CD14-positive monocyte (primary cell): ENCODE data around the gene MLYCD. TPM values are rescaled to one million over a fixed set of nuclear protein-coding genes. Genes with fewer than 3 reads are reported as not detected.

Source experiments
- DNase-seq, 3 donors: peaks; one replicate each; pipeline ENCODE4 v3.0.0-alpha.2; 2011 to 2022
- H2AFZ ChIP-seq: 2 replicates; pipeline ENCODE4 v1.6.0; 2012; ENCODE audit warnings: mild to moderate bottlenecking, low read depth, low read length, inconsistent platforms; ENCODE audit not compliant: insufficient read depth, poor library complexity, severe bottlenecking
- H3K27ac ChIP-seq, 2 donors: 1 replicate in 1 of 2; 2 replicates in 1 of 2; pipeline ENCODE4 v1.5.1; 2012 to 2013; ENCODE audit warnings: low read length in 2 of 2, control low read depth in 1 of 2, inconsistent platforms in 1 of 2, low read depth in 1 of 2, mild to moderate bottlenecking in 1 of 2
- H3K27me3 ChIP-seq, 2 donors: one replicate each; pipeline versions ENCODE4 v1.6.0 to v1.6.1; 2011 to 2013; ENCODE audit warnings: low read length in 2 of 2; ENCODE audit not compliant: control insufficient read depth in 2 of 2, insufficient read depth in 2 of 2
- H3K36me3 ChIP-seq, 2 donors: replicated peaks in 1 of 2; 1 replicate in 1 of 2; 2 replicates in 1 of 2; pipeline versions ENCODE4 v1.5.1 to v1.6.1; 2012 to 2013; ENCODE audit warnings: low read length in 2 of 2, control low read depth in 1 of 2, inconsistent platforms in 1 of 2, mild to moderate bottlenecking in 1 of 2; ENCODE audit not compliant: insufficient read depth in 2 of 2, control insufficient read depth in 1 of 2
- H3K4me1 ChIP-seq, 2 donors: 1 replicate in 1 of 2; 2 replicates in 1 of 2; pipeline versions ENCODE4 v1.5.1 to v1.6.1; 2012 to 2013; ENCODE audit warnings: low read length in 2 of 2, control low read depth in 1 of 2, inconsistent platforms in 1 of 2, mild to moderate bottlenecking in 1 of 2, moderate library complexity in 1 of 2; ENCODE audit not compliant: insufficient read depth in 2 of 2, control insufficient read depth in 1 of 2
- H3K4me2 ChIP-seq: replicated peaks from 2 replicates; pipeline ENCODE3; 2012; ENCODE audit warnings: low read length, moderate library complexity, mild to moderate bottlenecking; ENCODE audit not compliant: poor library complexity, severe bottlenecking; ENCODE audit errors: extremely low read depth
- H3K4me3 ChIP-seq, 3 experiments: fragments of 200-600 bp in 1 of 3; sonication (generic) in 1 of 3; replicated peaks in 1 of 3; 1 replicate in 2 of 3; 2 replicates in 1 of 3; pipeline ENCODE4 v1.5.1; 2011 to 2013; ENCODE audit warnings: low read length in 3 of 3, mild to moderate bottlenecking in 3 of 3, control low read depth in 2 of 3, low read depth in 2 of 3, inconsistent platforms in 1 of 3, moderate library complexity in 1 of 3
- H3K79me2 ChIP-seq: 2 replicates; pipeline ENCODE4 v1.6.0; 2012; ENCODE audit warnings: mild to moderate bottlenecking, control low read depth, inconsistent platforms, low read length, moderate library complexity; ENCODE audit not compliant: insufficient read depth
- H3K9ac ChIP-seq: 2 replicates; pipeline ENCODE4 v1.6.0; 2017; ENCODE audit warnings: low read length, mild to moderate bottlenecking; ENCODE audit not compliant: insufficient read depth, poor library complexity, severe bottlenecking
- H3K9me3 ChIP-seq, 2 donors: replicated peaks in 1 of 2; 1 replicate in 1 of 2; 2 replicates in 1 of 2; pipeline versions ENCODE4 v1.5.1 to v1.6.1; 2012 to 2013; ENCODE audit warnings: low read length in 2 of 2, control low read depth in 1 of 2; ENCODE audit not compliant: control insufficient read depth in 1 of 2, insufficient read depth in 1 of 2
- H4K20me1 ChIP-seq: 2 replicates; pipeline ENCODE4 v1.6.0; 2012; ENCODE audit warnings: mild to moderate bottlenecking, low read length, control low read depth, moderate library complexity; ENCODE audit not compliant: insufficient read depth
- H3K27ac Mint-ChIP-seq, 7 donors: one replicate each; pipeline ENCODE4 v1.8.0; 2020; ENCODE audit warnings: mild to moderate bottlenecking in 7 of 7, mixed read lengths in 7 of 7, moderate library complexity in 6 of 7, inconsistent platforms in 2 of 7
- H3K27me3 Mint-ChIP-seq, 3 donors: one replicate each; pipeline ENCODE4 v1.8.0; 2021 to 2022; ENCODE audit warnings: low read depth in 3 of 3, mild to moderate bottlenecking in 3 of 3, mixed read lengths in 3 of 3, moderate library complexity in 3 of 3, inconsistent platforms in 1 of 3
- H3K36me3 Mint-ChIP-seq, 2 donors: one replicate each; pipeline ENCODE4 v1.8.0; 2020; ENCODE audit warnings: mixed read lengths in 2 of 2, inconsistent platforms in 1 of 2, mild to moderate bottlenecking in 1 of 2
- H3K4me1 Mint-ChIP-seq: one replicate; pipeline ENCODE4 v1.8.0; 2020; ENCODE audit warnings: mild to moderate bottlenecking, mixed read lengths
- H3K4me3 Mint-ChIP-seq, 2 donors: one replicate each; pipeline ENCODE4 v1.8.0; 2020; ENCODE audit warnings: mild to moderate bottlenecking in 2 of 2, mixed read lengths in 2 of 2, moderate library complexity in 1 of 2
- H3K9me3 Mint-ChIP-seq, 7 donors: one replicate each; pipeline ENCODE4 v1.8.0; 2020 to 2022; ENCODE audit warnings: mixed read lengths in 7 of 7, mild to moderate bottlenecking in 6 of 7, moderate library complexity in 6 of 7, inconsistent platforms in 2 of 7
- CTCF ChIP-seq: fragments of 200-600 bp; IDR thresholded peaks from one replicate; pipeline ENCODE4 v1.8.0; 2022; ENCODE audit warnings: antibody characterized with exemption, mild to moderate bottlenecking
- WGBS: methylation state at CpG from one replicate; pipeline ENCODE4 v1.1.5; 2013; ENCODE audit warnings: missing lambda C conversion rate; ENCODE audit not compliant: insufficient coverage; 5-methylcytosine and 5-hydroxymethylcytosine counted together
- intact Hi-C, 2 donors: fragments of 100-400 bp; cut with micrococcal nuclease; formaldehyde crosslinking; loops; one replicate each; pipeline versions ENCODE4 v1.15.0 to v1.15.1; 2023
- polyA plus RNA-seq, 3 donors: library from polyadenylated mRNA; depleted of rRNA in 1 of 3; unstranded in 2 of 3; stranded (reverse) in 1 of 3; fragments of 300-500 nt in 2 of 3; fragments of >200 nt in 1 of 3; fragmentation: Illumina TruSeq in 2 of 3; gene quantifications; 1 replicate in 2 of 3; 2 replicates in 1 of 3; pipeline ENCODE4 v1.2.3, GENCODE V29; 2012 to 2021

Gene MLYCD
- polyA plus RNA-seq, 3 donors: 1.2 to 2.4 (median 1.3) TPM

- Mint-ChIP-seq H3K27ac (no peak overlapping the region), H3K36me3 (peaks cover 25 to 45% of the 10 kb centered on the region in 2 donors), H3K4me3 (no peak overlapping the region), H3K27me3 (no peaks in the 10 kb centered on the region), H3K4me1 (no peaks in the 10 kb centered on the region), H3K9me3 (peaks cover 0 to 2% (median 0%) of the 10 kb centered on the region in 7 donors)
- intact Hi-C loops: no loop called here
- Histone ChIP-seq H4K20me1 (no peaks in the 10 kb centered on the region), H3K79me2 (no peaks in the 10 kb centered on the region), H3K4me1 (no peaks in the 10 kb centered on the region), H3K9me3 (no peaks in the 10 kb centered on the region), H3K27me3 (no peaks in the 10 kb centered on the region), H3K36me3 (peaks cover 9 to 38% of the 10 kb centered on the region in 2 donors), H3K27ac (no peak overlapping the region), H2AFZ (no peak overlapping the region), H3K4me3 (no peak overlapping the region), H3K9ac (no peak overlapping the region), H3K4me2 (no peak overlapping the region)
- no peak for DNase-seq
- no peak for TF ChIP-seq CTCF
- WGBS: 96% methylated on average over 13 of the region's 13 CpGs
Measured at GRCh38 chr16:83924686-83925085, 25.8 kb downstream of the MLYCD start.

- H3K36me3 ChIP-seq: peaks cover 4 to 32% of the 10 kb centered on the region in 2 donors
- intact Hi-C loops: no loop called here
- H3K27ac ChIP-seq: no peak overlapping the region
- DNase-seq: no peak
- no peaks in the 10 kb centered on the region for H3K4me1 ChIP-seq
- no peak overlapping the region for H2AFZ ChIP-seq
- Mint-ChIP-seq H3K27ac (peak overlapping the region in 1 of 7 donors; percentile 42), H3K4me1 (no peaks in the 10 kb centered on the region), H3K36me3 (peaks cover 22 to 39% of the 10 kb centered on the region in 2 donors), H3K9me3 (peaks cover 0 to 2% (median 0%) of the 10 kb centered on the region in 7 donors), H3K4me3 (no peak overlapping the region), H3K27me3 (no peaks in the 10 kb centered on the region)
- H3K9me3 ChIP-seq: no peaks in the 10 kb centered on the region
- H3K27me3 ChIP-seq: no peaks in the 10 kb centered on the region
- H3K9ac ChIP-seq: no peak overlapping the region
- no peaks in the 10 kb centered on the region for H4K20me1 ChIP-seq
- no peaks in the 10 kb centered on the region for H3K79me2 ChIP-seq
- no peak overlapping the region for H3K4me3 ChIP-seq
- 89% methylated on average over 11 of the region's 12 CpGs for WGBS
- TF ChIP-seq CTCF: no peak
- no peak overlapping the region for H3K4me2 ChIP-seq
Measured at GRCh38 chr16:83925095-83925905, 26.4 kb downstream of the MLYCD start.
